SK-N-MC (cell line): ENCODE results near the gene RBP5.

Source experiments
- EZH2 ChIP-seq: fragments of 200-600 bp; sonication (generic); IDR thresholded peaks from one replicate; pipeline ENCODE4 v1.6.1; 2017; ENCODE audit warnings: antibody characterized with exemption
- POLR2AphosphoS5 ChIP-seq: IDR thresholded peaks from 2 replicates; pipeline ENCODE4 v1.6.1; 2012; ENCODE audit warnings: mild to moderate bottlenecking, low read depth, low read length, borderline replicate concordance

DNA sequence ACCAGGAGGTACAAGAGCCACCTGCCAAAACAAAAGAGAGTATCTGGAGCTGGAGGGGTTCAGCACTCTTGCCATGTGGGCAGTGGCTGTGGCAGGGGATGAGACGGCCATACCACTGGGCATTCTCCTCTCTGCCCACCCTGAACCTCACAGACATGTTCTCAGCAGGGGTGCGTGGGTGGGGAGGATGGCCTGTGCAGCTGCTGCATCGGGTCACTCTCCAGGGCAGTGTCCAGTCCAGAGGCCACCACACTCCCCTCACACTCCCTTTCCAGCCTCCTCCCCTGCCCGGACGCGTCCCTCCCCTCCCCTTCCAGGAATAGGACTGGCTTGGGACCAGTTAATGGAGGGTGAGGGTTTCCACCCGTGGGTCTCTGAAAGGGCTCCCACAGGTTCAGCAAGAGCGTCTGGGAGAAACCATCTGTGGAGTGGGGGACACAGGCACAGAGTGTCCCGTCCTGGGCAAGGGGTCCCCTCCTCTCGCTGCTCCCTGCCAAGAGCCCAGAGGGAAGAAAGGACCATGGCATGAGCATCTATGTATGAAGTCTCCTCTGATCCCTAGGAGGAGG, 36.9 kb downstream of the RBP5 start:
- TF ChIP-seq EZH2 (no peak), POLR2AphosphoS5 (no peak)
